AG09319 (cell line): ENCODE data around the gene GRM1.

ENCODE experiments used
- DNase-seq: peaks from one replicate; pipeline ENCODE4 v3.0.0-alpha.2; 2010; ENCODE audit warnings: low read depth; ENCODE audit errors: extremely low read depth
- TF ChIP-seq, protein P1 (sequence below): IDR thresholded peaks from 2 replicates; pipeline ENCODE4 v1.5.1; 2011; ENCODE audit warnings: low read depth, mild to moderate bottlenecking, inconsistent platforms, low read length, moderate library complexity

Gene GRM1

DNA sequence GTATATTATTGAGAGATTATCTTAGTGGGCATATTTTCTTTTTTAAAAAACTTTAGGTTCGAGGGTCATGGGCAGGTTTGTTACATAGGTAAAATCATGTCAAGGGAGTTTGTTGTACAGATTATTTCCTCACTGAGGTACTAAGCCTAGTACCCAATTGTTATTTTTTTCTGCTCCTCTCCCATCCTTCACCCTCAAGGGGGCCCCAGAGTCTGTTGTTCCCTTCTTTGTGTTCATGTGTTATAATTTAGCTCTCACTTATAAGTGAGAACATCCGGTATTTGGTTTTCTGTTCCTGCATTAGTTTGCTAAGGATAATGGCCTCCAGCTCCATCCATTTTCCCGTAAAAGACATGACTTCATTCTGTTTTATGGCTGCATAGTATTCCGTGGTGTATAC, 266.8 kb downstream of the GRM1 start:
- TF ChIP-seq, protein P1, sequence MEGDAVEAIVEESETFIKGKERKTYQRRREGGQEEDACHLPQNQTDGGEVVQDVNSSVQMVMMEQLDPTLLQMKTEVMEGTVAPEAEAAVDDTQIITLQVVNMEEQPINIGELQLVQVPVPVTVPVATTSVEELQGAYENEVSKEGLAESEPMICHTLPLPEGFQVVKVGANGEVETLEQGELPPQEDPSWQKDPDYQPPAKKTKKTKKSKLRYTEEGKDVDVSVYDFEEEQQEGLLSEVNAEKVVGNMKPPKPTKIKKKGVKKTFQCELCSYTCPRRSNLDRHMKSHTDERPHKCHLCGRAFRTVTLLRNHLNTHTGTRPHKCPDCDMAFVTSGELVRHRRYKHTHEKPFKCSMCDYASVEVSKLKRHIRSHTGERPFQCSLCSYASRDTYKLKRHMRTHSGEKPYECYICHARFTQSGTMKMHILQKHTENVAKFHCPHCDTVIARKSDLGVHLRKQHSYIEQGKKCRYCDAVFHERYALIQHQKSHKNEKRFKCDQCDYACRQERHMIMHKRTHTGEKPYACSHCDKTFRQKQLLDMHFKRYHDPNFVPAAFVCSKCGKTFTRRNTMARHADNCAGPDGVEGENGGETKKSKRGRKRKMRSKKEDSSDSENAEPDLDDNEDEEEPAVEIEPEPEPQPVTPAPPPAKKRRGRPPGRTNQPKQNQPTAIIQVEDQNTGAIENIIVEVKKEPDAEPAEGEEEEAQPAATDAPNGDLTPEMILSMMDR = no peak
- no peak for DNase-seq

DNA sequence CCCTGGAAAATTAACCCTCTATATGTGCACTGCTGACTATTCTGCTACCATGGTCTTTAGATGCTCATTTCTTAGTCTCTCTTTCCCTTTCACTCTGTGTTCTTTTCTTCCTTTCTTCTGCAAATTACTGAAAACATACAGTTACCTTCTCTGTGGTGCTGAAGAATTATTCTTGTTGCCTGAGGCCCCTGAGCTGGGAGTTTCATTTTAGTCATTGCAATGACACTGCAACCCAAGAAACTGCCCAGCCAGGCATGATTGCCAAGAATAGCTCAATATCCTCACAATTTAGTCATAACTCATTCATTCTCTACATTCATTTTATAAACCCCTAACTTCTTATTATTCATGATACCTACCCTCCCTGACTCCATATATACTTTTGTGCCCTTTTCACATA, 269.0 kb downstream of the GRM1 start:
- no peak for DNase-seq
- TF ChIP-seq, protein P1 = no peak

DNA sequence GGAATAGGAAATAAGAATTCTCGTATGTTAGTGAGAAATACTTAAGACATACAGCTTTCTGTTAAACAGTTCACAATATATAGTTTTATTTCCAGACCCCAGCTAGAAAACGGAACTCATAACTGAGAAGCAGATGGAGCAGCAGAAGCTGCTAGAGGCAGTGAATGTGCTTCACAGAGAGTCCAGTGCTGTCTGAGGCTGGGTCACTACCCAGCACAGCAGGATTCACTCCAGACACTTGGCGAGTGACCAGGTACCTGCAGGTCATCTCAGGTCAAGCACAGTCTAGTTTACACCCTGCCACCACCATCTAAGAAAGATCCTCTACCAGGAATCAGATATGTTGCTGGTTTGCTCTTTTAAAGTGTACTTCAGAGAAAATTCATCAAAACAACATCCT, 271.7 kb downstream of the GRM1 start:
- DNase-seq = no peak
- TF ChIP-seq, protein P1 = no peak

DNA sequence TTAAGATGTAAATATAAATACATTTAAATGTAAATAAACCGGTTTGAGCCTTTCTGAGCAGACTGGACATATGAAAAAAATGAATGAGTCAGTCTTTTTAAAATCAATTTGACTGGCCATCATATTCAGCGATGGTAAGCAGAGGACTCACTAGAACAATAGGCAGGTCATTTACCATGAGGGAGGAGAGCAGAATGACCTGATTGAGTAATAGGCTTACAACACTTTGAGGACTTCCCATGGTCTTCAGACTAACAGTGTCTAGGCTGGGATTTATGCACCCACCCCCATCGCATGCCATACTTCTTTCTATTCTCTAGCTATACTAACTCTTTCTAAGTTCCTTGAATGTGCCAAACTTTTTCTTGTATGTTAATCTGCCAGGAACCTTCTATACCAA, 272.9 kb downstream of the GRM1 start:
- TF ChIP-seq, protein P1 = no peak
- DNase-seq = no peak

DNA sequence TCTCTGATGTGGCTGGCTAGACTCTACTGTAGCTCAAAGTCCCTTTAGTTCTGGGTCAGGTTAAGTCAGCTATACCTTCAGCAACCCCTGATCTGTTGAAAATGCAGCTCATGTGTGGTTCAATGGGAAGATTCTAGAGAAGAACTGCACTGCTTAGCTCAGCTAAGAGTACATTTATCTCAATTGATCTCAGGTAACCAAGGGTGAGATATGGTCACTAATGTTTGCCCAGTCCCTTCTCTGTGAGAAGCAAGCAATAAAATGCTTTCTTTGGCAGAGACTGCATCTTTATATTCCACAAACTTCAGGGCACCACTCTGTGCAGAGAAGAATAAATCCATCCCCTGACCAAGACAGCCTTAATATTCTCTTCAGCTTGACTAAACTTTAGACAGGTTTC, 274.1 kb downstream of the GRM1 start:
- no peak for DNase-seq
- TF ChIP-seq, protein P1 = no peak

DNA sequence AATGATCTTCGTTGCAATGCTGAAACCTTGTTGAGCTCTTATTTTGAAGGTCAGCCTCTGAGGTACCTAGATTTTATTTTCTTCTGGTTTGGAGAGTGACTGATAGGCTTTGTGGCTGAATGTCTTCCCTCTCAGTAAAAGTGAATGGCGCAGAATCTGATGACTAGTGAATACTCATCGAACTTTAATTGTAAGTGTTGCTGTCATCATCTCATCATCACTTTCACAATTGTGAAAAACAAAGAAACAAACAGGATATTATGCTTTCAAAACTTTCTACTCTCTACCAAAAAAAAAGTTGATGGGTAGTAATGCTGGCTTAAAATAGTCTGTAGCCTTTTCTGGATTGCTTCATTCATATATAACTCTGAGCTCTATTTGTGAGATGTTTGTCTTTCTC, 275.3 kb downstream of the GRM1 start:
- TF ChIP-seq, protein P1 = no peak
- DNase-seq = no peak

DNA sequence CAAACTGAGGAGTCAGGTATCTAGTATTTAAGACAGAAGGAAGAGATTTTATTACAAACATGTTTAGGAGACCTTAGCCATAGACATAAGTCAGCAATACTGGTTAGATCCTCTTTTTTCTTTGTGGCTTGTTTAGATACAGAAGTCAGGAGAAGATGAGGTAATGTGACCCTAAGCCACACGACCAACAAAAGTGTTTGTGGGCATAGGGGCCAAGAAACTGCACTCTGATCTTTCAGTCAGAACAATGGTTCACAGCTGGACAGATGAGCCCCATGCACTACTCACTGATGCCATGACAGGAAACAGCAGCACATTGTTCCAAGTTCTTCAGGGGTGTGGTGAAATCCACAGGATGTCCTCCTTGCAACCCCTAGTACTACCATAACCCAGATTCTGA, 276.2 kb downstream of the GRM1 start:
- TF ChIP-seq, protein P1 = no peak
- no peak for DNase-seq
